ENCODE data around the gene SMARCC1. TPM values are rescaled to one million over a fixed set of nuclear protein-coding genes. Genes with fewer than 3 reads are reported as not detected.

The SMARCC1 gene
- total RNA-seq, 2 donors from 2014 or later = 25.9 to 34.3 TPM

GRCh38 chr3:47605652-47606051, 176.0 kb downstream of the SMARCC1 start:
- Histone ChIP-seq H3K27me3 (no peaks in the 10 kb centered on the region), H3K36me3 (replicated peaks in 1 of 2; ENCODE audit: insufficient read depth in 1 of 2, low read depth in 2 of 2) (peaks cover 0 to 21% of the 10 kb centered on the region in 2 donors), H3K4me3 (no peak overlapping the region), H3K4me1 (no peaks in the 10 kb centered on the region), H3K27ac (no peak overlapping the region), H3K9me3 (no peaks in the 10 kb centered on the region)
- DNase-seq (no peak), ATAC-seq (no peak)
- intact Hi-C loops (cut with DNase I) = no loop called here
- TF ChIP-seq CTCF (IDR thresholded peaks at IDR 0.05) (no peak), POLR2A (IDR thresholded peaks at IDR 0.05) (no peak)
- WGBS, 2 donors = 30 to 50% methylated on average over 2 of the region's 2 CpGs

- Histone ChIP-seq H3K27ac (no peak overlapping the region), H3K4me3 (no peak overlapping the region), H3K9me3 (no peaks in the 10 kb centered on the region), H3K4me1 (no peaks in the 10 kb centered on the region), H3K27me3 (no peaks in the 10 kb centered on the region), H3K36me3 (replicated peaks in 1 of 2; ENCODE audit: insufficient read depth in 1 of 2, low read depth in 2 of 2) (peaks cover 0 to 19% of the 10 kb centered on the region in 2 donors)
- ATAC-seq = no peak
- DNase-seq = no peak
- 64 to 69% methylated on average over 2 of the region's 2 CpGs for WGBS, 2 donors
- intact Hi-C loops (cut with DNase I) = no loop called here
- TF ChIP-seq POLR2A (IDR thresholded peaks at IDR 0.05) (no peak), CTCF (IDR thresholded peaks at IDR 0.05) (no peak)
Measured at GRCh38 chr3:47604145-47604544, 177.5 kb downstream of the SMARCC1 start.

GRCh38 chr3:47603332-47603731, 178.4 kb downstream of the SMARCC1 start:
- no peak overlapping the region for H3K27ac ChIP-seq
- no peaks in the 10 kb centered on the region for H3K4me1 ChIP-seq
- H3K36me3 ChIP-seq (replicated peaks in 1 of 2; ENCODE audit: insufficient read depth in 1 of 2, low read depth in 2 of 2) = peaks cover 0 to 16% of the 10 kb centered on the region in 2 donors
- no peak for ATAC-seq
- H3K4me3 ChIP-seq = no peak overlapping the region
- H3K9me3 ChIP-seq = no peaks in the 10 kb centered on the region
- intact Hi-C loops (cut with DNase I) = no loop called here
- no peak for DNase-seq
- TF ChIP-seq CTCF (IDR thresholded peaks at IDR 0.05) (no peak), POLR2A (IDR thresholded peaks at IDR 0.05) (no peak)
- no peaks in the 10 kb centered on the region for H3K27me3 ChIP-seq

GRCh38 chr3:47601281-47601680, 180.4 kb downstream of the SMARCC1 start:
- no peaks in the 10 kb centered on the region for H3K9me3 ChIP-seq
- DNase-seq (no peak), ATAC-seq (no peak)
- H3K4me1 ChIP-seq = no peaks in the 10 kb centered on the region
- H3K27ac ChIP-seq = no peak overlapping the region
- TF ChIP-seq CTCF (IDR thresholded peaks at IDR 0.05) (no peak), POLR2A (IDR thresholded peaks at IDR 0.05) (no peak)
- WGBS, 2 donors = 86 to 94% methylated on average over 3 of the region's 3 CpGs
- H3K36me3 ChIP-seq (replicated peaks in 1 of 2; ENCODE audit: insufficient read depth in 1 of 2, low read depth in 2 of 2) = peaks cover 0 to 6% of the 10 kb centered on the region in 2 donors
- no peaks in the 10 kb centered on the region for H3K27me3 ChIP-seq
- intact Hi-C loops (cut with DNase I) = no loop called here
- H3K4me3 ChIP-seq = no peak overlapping the region

GRCh38 chr3:47594792-47595191, 186.9 kb downstream of the SMARCC1 start:
- H3K36me3 ChIP-seq (replicated peaks in 1 of 2; ENCODE audit: insufficient read depth in 1 of 2, low read depth in 2 of 2) = peaks cover 0 to 6% of the 10 kb centered on the region in 2 donors
- intact Hi-C loops (cut with DNase I) = no loop called here
- no peaks in the 10 kb centered on the region for H3K4me1 ChIP-seq
- ATAC-seq (no peak), DNase-seq (no peak)
- TF ChIP-seq CTCF (IDR thresholded peaks at IDR 0.05) (no peak), POLR2A (IDR thresholded peaks at IDR 0.05) (no peak)
- H3K4me3 ChIP-seq = no peak overlapping the region
- H3K9me3 ChIP-seq = no peaks in the 10 kb centered on the region
- WGBS, 2 donors = 78 to 80% methylated on average over 3 of the region's 3 CpGs
- H3K27ac ChIP-seq = no peak overlapping the region
- H3K27me3 ChIP-seq = no peaks in the 10 kb centered on the region
